Measurements from ENCODE around the gene CCDC183. TPM values are rescaled to one million over a fixed set of nuclear protein-coding genes. Genes with fewer than 3 reads are reported as not detected.

The CCDC183 gene
- total and polyA plus RNA-seq, 2 of the 4 experiments (the other 2 are of a cell fraction): under 0.01 to 0.29 TPM

DNA sequence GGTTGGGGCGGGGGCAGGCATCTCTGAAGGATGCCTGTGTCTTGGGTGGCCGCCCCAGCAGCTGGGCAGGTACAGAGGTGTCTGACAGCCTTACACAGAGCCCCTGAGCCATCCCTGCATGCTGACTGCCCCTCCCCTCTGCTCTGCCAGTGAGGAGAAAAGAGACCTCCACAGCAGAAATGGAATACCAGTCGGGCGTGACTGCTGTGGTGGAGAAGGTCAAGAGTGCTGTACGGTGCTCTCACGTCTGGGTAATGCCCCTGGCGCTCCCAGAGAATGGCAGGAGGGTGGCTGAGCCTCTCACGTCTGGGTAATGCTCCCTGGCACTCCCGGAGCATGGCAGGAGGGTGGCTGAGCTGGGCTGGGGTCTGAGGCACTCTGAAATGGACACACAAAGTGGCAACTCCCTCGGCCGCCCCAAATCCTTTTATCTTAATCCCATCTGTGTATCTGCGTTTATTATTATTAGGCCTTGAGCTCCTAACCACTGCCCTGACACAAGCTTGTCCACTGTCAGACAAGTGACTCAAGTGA, 9.1 kb downstream of the CCDC183 start:
- TF ChIP-seq ELK1 (IDR thresholded peaks at IDR 0.05; ENCODE audit: borderline replicate concordance, low read depth, low read length) (no peak), USF2 (IDR thresholded peaks at IDR 0.05; ENCODE audit: low read depth, low read length) (no peak), RCOR1 (IDR thresholded peaks at IDR 0.05; ENCODE audit: insufficient replicate concordance, low read length) (no peak), CEBPB (IDR thresholded peaks at IDR 0.05; ENCODE audit: low read depth, low read length) (no peak), CHD1 (IDR thresholded peaks at IDR 0.05; ENCODE audit: low read depth, low read length) (no peak), RAD21 (IDR thresholded peaks at IDR 0.05; ENCODE audit: low read length) (no peak), SMC3 (IDR thresholded peaks at IDR 0.05; ENCODE audit: low read depth, low read length) (no peak), POLR2A (IDR thresholded peaks at IDR 0.05; ENCODE audit: low read depth, low read length) (no peak), MAFK (IDR thresholded peaks at IDR 0.05; ENCODE audit: low read depth, low read length) (no peak), NFE2L2 (IDR thresholded peaks at IDR 0.05; ENCODE audit: low read depth, low read length) (no peak), FOS (IDR thresholded peaks at IDR 0.05; ENCODE audit: low read depth, low read length) (no peak), MAZ (IDR thresholded peaks at IDR 0.05; ENCODE audit: borderline replicate concordance, low read depth, low read length) (no peak), BHLHE40 (IDR thresholded peaks at IDR 0.05; ENCODE audit: low read depth, low read length) (no peak), RFX5 (IDR thresholded peaks at IDR 0.05; ENCODE audit: low read depth, low read length) (no peak), MXI1 (IDR thresholded peaks at IDR 0.05; ENCODE audit: borderline replicate concordance, low read depth, low read length) (no peak)
- TF ChIP-seq, protein P1, sequence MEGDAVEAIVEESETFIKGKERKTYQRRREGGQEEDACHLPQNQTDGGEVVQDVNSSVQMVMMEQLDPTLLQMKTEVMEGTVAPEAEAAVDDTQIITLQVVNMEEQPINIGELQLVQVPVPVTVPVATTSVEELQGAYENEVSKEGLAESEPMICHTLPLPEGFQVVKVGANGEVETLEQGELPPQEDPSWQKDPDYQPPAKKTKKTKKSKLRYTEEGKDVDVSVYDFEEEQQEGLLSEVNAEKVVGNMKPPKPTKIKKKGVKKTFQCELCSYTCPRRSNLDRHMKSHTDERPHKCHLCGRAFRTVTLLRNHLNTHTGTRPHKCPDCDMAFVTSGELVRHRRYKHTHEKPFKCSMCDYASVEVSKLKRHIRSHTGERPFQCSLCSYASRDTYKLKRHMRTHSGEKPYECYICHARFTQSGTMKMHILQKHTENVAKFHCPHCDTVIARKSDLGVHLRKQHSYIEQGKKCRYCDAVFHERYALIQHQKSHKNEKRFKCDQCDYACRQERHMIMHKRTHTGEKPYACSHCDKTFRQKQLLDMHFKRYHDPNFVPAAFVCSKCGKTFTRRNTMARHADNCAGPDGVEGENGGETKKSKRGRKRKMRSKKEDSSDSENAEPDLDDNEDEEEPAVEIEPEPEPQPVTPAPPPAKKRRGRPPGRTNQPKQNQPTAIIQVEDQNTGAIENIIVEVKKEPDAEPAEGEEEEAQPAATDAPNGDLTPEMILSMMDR (conservative IDR thresholded peaks at IDR 0.05; ENCODE audit: low read depth, low read length): no peak
- Histone ChIP-seq H2BK5ac (ENCODE audit: low read depth, low read length, poor library complexity, severe bottlenecking) (no peak overlapping the region), H4K91ac (ENCODE audit: insufficient read depth, low read depth, low read length) (no peak overlapping the region), H4K8ac (ENCODE audit: low read depth in 2 of 2, low read length in 2 of 2) (no peak overlapping the region), H3K4me1 (ENCODE audit: control insufficient read depth, insufficient read depth, low read length) (peaks cover 16% of the 10 kb centered on the region), H3K56ac (ENCODE audit: extremely low read depth, insufficient read depth, low read length) (no peak overlapping the region), H2AK5ac (ENCODE audit: low read depth, low read length) (no peak overlapping the region), H3K23ac (ENCODE audit: low read depth, low read length) (no peak overlapping the region), H2BK120ac (ENCODE audit: low read depth, low read length) (no peak overlapping the region), H3K4me3 (ENCODE audit: insufficient read depth, low read depth, low read length) (no peak overlapping the region), H3K79me1 (ENCODE audit: low read depth in 1 of 2, low read length in 2 of 2) (peaks cover 20 to 27% of the 10 kb centered on the region in 2 experiments), H3K4me2 (ENCODE audit: low read depth, low read length) (no peak overlapping the region), H4K5ac (ENCODE audit: low read depth, low read length) (no peak overlapping the region), H3K18ac (ENCODE audit: low read depth, low read length) (no peak overlapping the region), H2AFZ (replicated peaks; ENCODE audit: low read length, poor library complexity) (no peak overlapping the region), H3K36me3 (ENCODE audit: control insufficient read depth, insufficient read depth, low read length) (peaks cover 2% of the 10 kb centered on the region), H3K14ac (replicated peaks; ENCODE audit: low read depth, low read length) (no peak overlapping the region), H4K20me1 (ENCODE audit: insufficient read depth, low read length) (peaks cover 13% of the 10 kb centered on the region; the same call in 1 of the 2 replicates), H2BK20ac (ENCODE audit: low read depth, low read length) (no peak overlapping the region), H3K9me3 (ENCODE audit: control insufficient read depth, insufficient read depth, low read length) (no peaks in the 10 kb centered on the region), H2BK15ac (ENCODE audit: low read depth, low read length) (no peak overlapping the region), H3K4ac (ENCODE audit: low read depth, low read length) (no peak overlapping the region), H2AK9ac (replicated peaks; ENCODE audit: low read depth, low read length, poor library complexity) (no peak overlapping the region), H3K9me1 (ENCODE audit: insufficient read depth, low read length) (no peaks in the 10 kb centered on the region), H3K27ac (ENCODE audit: insufficient read depth, low read length) (no peak overlapping the region), H3K27me3 (ENCODE audit: control insufficient read depth, insufficient read depth, low read length) (peaks cover 16% of the 10 kb centered on the region), H3K9ac (ENCODE audit: low read depth, low read length) (no peak overlapping the region)
- no peak for ATAC-seq (ENCODE audit: low read depth)
- dilution Hi-C loops (cut with HindIII; ENCODE audit: low sequenced_read_pairs, unreplicated experiment): no loop called here
- intact Hi-C loops (cut with micrococcal nuclease): no loop called here
- no peak for DNase-seq
- ChIA-PET POLR2A (ENCODE audit: unreplicated experiment) (no interaction called here), CTCF (no interaction called here)
- BruUV-seq (replicated peaks): no TSS peak
- in situ Hi-C loops (cut with MboI; ENCODE audit: low sequenced_read_pairs): no loop called here
- WGBS, 2 experiments (ENCODE audit: extremely low coverage in 2 of 2, insufficient read length in 1 of 2): 78% methylated on average over 6 of the region's 12 CpGs; no CpG with 5 or more reads in 1 of the 2 experiments
